A673 (cell line): ENCODE measurements around the gene TSSC4. TPM values are rescaled to one million over a fixed set of nuclear protein-coding genes. Genes with fewer than 3 reads are reported as not detected.

Experiments
- BruUV-seq: library from RNA; stranded (reverse); fragments of 400-500 nt; replicated peaks from 2 replicates; lab custom pipeline; 2021; lab: Mats Ljungman, UMichigan
- CTCF ChIA-PET: fragments of 300-600 bp; sonication (Branson Sonifier 250); formaldehyde crosslinking; loops from one replicate; lab custom pipeline; 2022; ENCODE audit warnings: antibody characterized with exemption; lab: Charles Lee
- POLR2A ChIA-PET: fragments of 300-600 bp; sonication (Branson Sonifier 250); formaldehyde crosslinking; loops from one replicate; lab custom pipeline; 2022; ENCODE audit warnings: antibody characterized with exemption; ENCODE audit not compliant: low non-redundant PET; lab: Charles Lee
- DNase-seq: peaks from one replicate; pipeline ENCODE4 v3.0.0-alpha.2; 2015; ENCODE audit warnings: low spot score
- H3K27ac ChIP-seq: fragments of 200-600 bp; sonication (generic); 2 replicates; pipeline ENCODE4 v1.5.1; 2016; ENCODE audit warnings: mixed run types, low read depth, mild to moderate bottlenecking, mixed read lengths, antibody characterized with exemption, low read length; ENCODE audit not compliant: poor library complexity, severe bottlenecking
- H3K27me3 ChIP-seq: fragments of 200-600 bp; sonication (generic); replicated peaks from 2 replicates; pipeline ENCODE4 v1.6.1; 2017; ENCODE audit warnings: mixed run types, low read depth, mild to moderate bottlenecking, mixed read lengths, antibody characterized with exemption, low read length; ENCODE audit not compliant: insufficient read depth, poor library complexity
- H3K36me3 ChIP-seq: fragments of 200-600 bp; sonication (generic); 2 replicates; pipeline ENCODE4 v1.6.1; 2016; ENCODE audit warnings: mixed run types, mild to moderate bottlenecking, mixed read lengths, antibody characterized with exemption, low read length; ENCODE audit not compliant: insufficient read depth, poor library complexity, severe bottlenecking
- H3K4me1 ChIP-seq: fragments of 200-600 bp; sonication (generic); 2 replicates; pipeline ENCODE4 v1.6.1; 2017; ENCODE audit warnings: mixed run types, mild to moderate bottlenecking, mixed read lengths, antibody characterized with exemption, low read length; ENCODE audit not compliant: insufficient read depth, poor library complexity, severe bottlenecking
- H3K4me3 ChIP-seq: fragments of 200-600 bp; sonication (generic); 2 replicates; pipeline ENCODE4 v1.5.1; 2016; ENCODE audit warnings: low read depth, mixed run types, mild to moderate bottlenecking, mixed read lengths, low read length; ENCODE audit not compliant: poor library complexity, severe bottlenecking
- H3K9me3 ChIP-seq: fragments of 200-600 bp; sonication (generic); 2 replicates; pipeline ENCODE4 v1.6.1; 2016; ENCODE audit warnings: mixed run types, low read depth, mild to moderate bottlenecking, mixed read lengths, antibody characterized with exemption, low read length; ENCODE audit not compliant: poor library complexity, severe bottlenecking
- EZH2 ChIP-seq: fragments of 200-600 bp; sonication (generic); IDR thresholded peaks from 2 replicates; pipeline ENCODE4 v1.6.1; 2017; ENCODE audit warnings: borderline replicate concordance, low read depth, mild to moderate bottlenecking, mixed read lengths, antibody characterized with exemption, low read length; ENCODE audit not compliant: poor library complexity, severe bottlenecking
- intact Hi-C: fragments of 100-400 bp; cut with micrococcal nuclease; formaldehyde crosslinking; loops from one replicate; pipeline ENCODE4 v1.10.0; 2022; ENCODE audit not compliant: unreplicated experiment
- total RNA-seq: library from RNA; stranded (reverse); gene quantifications from 2 replicates; pipeline ENCODE4 v1.2.3, GENCODE V29; 2021
- TF ChIP-seq, protein P1 (sequence below): fragments of 300-800, 200-600 bp; sonication (generic); conservative IDR thresholded peaks from 2 replicates; pipeline ENCODE4 v1.5.1; 2017; ENCODE audit warnings: low read depth, mild to moderate bottlenecking, antibody characterized with exemption, low read length, moderate library complexity, mixed read lengths

The TSSC4 gene
- total RNA-seq, 1 experiment from 2014 or later, result 46.8 TPM

DNA sequence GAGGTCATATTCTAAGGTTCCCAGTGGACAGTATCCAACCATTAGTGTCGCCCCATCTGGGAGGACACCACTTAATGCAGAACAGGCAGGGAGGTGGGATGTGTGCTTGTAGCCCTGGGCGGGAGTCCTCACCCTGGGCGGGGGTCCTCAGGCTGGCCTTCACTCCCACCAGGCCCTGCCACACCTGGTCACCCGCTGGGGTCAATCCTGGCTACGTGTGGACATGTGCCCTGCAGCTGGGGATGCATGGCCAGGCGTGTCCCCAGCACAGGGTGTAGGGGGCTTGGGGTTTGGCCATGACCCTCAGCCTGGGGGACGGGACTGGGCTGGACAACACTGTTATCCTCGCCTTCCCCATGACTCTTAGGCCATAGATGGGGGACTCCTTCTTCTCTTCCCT, 25.0 kb downstream of the TSSC4 start:
- POLR2A ChIA-PET, result no interaction called here

DNA sequence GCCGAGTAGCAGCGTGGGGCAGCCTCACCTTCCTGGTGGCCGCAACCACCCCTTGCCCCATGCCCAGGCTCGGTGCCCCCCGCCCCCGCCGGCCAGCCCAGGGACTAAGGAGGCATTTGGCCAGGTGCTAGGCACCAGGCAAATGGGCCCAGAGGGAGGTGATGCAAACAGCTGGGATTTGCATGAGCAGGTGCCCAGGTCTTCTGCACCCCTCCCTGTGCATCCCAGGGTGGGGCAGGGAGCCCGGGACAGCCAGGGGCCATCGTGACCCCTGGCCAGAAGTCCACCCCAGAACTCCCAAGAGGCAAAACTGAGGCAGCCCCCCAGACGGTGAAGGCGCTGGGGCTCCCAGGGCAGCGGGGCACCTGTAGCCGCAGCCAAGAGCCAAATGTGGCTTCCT, 25.7 kb downstream of the TSSC4 start:
- Histone ChIP-seq H3K4me3 (no peak overlapping the region), H3K36me3 (no peaks in the 10 kb centered on the region), H3K27me3 (no peaks in the 10 kb centered on the region), H3K9me3 (no peaks in the 10 kb centered on the region), H3K4me1 (no peaks in the 10 kb centered on the region), H3K27ac (no peak overlapping the region)
- no peak for DNase-seq
- CTCF ChIA-PET, result no interaction called here
- TF ChIP-seq EZH2, result no peak
- intact Hi-C loops, result loop anchor here (5.0 kb wide), 1 partner anchor 466 kb away; no protein-coding TSS in a partner anchor
- POLR2A ChIA-PET, result no interaction called here
- BruUV-seq, result no TSS peak

More for the DNA sequence above, 25.0 kb downstream of the TSSC4 start:
- H3K4me1 ChIP-seq, result no peaks in the 10 kb centered on the region
- intact Hi-C loops, result loop anchor here (5.0 kb wide), 1 partner anchor 467 kb away; no protein-coding TSS in a partner anchor
- H3K27me3 ChIP-seq, result no peaks in the 10 kb centered on the region
- H3K27ac ChIP-seq, result no peak overlapping the region
- no peak overlapping the region for H3K4me3 ChIP-seq
- no peaks in the 10 kb centered on the region for H3K36me3 ChIP-seq
- no peak for TF ChIP-seq EZH2
- TF ChIP-seq, protein P1, sequence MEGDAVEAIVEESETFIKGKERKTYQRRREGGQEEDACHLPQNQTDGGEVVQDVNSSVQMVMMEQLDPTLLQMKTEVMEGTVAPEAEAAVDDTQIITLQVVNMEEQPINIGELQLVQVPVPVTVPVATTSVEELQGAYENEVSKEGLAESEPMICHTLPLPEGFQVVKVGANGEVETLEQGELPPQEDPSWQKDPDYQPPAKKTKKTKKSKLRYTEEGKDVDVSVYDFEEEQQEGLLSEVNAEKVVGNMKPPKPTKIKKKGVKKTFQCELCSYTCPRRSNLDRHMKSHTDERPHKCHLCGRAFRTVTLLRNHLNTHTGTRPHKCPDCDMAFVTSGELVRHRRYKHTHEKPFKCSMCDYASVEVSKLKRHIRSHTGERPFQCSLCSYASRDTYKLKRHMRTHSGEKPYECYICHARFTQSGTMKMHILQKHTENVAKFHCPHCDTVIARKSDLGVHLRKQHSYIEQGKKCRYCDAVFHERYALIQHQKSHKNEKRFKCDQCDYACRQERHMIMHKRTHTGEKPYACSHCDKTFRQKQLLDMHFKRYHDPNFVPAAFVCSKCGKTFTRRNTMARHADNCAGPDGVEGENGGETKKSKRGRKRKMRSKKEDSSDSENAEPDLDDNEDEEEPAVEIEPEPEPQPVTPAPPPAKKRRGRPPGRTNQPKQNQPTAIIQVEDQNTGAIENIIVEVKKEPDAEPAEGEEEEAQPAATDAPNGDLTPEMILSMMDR, result no peak
- no TSS peak for BruUV-seq
- H3K9me3 ChIP-seq, result no peaks in the 10 kb centered on the region
- CTCF ChIA-PET, result no interaction called here
- DNase-seq, result no peak

DNA sequence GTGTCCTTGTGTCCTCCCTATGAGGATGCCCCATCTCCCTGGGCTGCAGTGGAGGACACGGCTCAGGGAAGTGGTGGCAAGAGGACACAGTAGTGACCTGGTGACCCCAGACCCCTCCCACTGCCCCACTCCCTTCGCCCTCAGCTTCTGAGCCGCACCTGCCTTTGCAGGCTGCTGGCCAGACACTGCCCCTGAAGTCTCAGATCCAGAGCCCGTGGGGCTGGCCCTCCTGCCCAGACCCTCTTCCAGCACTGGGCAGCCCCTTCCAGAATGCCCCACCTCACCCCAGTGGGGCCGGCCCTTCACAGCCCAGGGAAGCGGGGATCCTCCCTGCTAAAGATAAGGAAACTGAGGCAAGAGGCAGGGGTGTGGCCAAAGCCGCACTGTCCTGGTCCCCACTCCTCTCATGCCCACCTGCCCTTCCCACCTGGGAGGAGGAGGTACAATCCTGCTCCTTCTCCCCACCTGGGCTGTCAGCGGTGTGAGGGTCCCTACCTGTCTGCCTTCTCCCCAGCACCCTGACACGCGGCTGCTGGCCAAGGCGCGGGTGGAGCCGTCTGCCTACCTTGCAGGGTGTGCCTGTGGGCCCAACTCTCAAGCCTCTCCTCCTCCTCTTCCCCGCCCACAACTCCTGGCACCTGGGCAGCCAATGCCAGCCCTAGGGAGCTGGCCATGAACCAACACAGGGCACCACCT, 26.4 kb downstream of the TSSC4 start:
- BruUV-seq, result no TSS peak
- Histone ChIP-seq H3K27me3 (no peaks in the 10 kb centered on the region), H3K4me1 (no peaks in the 10 kb centered on the region), H3K4me3 (no peak overlapping the region), H3K36me3 (no peaks in the 10 kb centered on the region), H3K27ac (no peak overlapping the region), H3K9me3 (no peaks in the 10 kb centered on the region)
- ChIA-PET CTCF (no interaction called here), POLR2A (no interaction called here)
- TF ChIP-seq, protein P1, result no peak
- TF ChIP-seq EZH2, result no peak
- DNase-seq, result no peak
- intact Hi-C loops, result loop anchor here (5.0 kb wide), 1 partner anchor 465 kb away; no protein-coding TSS in a partner anchor
